Measurements from ENCODE around the gene SCUBE1. TPM values are rescaled to one million over a fixed set of nuclear protein-coding genes. Genes with fewer than 3 reads are reported as not detected.

The SCUBE1 gene
- total RNA-seq, 1 donor from 2014 or later: 2.9 TPM

GRCh38 chr22:43167001-43167589, 176.1 kb downstream of the SCUBE1 start:
- no peak for DNase-seq (ENCODE audit: low spot score)
- ATAC-seq: no peak

GRCh38 chr22:43166132-43166930, 176.8 kb downstream of the SCUBE1 start:
- DNase-seq (ENCODE audit: low spot score) (no peak), ATAC-seq (no peak)

- DNase-seq (ENCODE audit: low spot score) (no peak), ATAC-seq (no peak)
Measured at GRCh38 chr22:43164636-43165035, 178.5 kb downstream of the SCUBE1 start.

- DNase-seq (ENCODE audit: low spot score): no peak
- peak; percentile 3 for ATAC-seq
Measured at GRCh38 chr22:43163241-43163795, 179.9 kb downstream of the SCUBE1 start.

GRCh38 chr22:43162412-43163150, 180.6 kb downstream of the SCUBE1 start:
- DNase-seq (ENCODE audit: low spot score) (no peak), ATAC-seq (no peak)

- ATAC-seq (no peak), DNase-seq (ENCODE audit: low spot score) (no peak)
Measured at GRCh38 chr22:43160497-43161126, 182.6 kb downstream of the SCUBE1 start.

- ATAC-seq: no peak
- no peak for DNase-seq (ENCODE audit: low spot score)
Measured at GRCh38 chr22:43159484-43160178, 183.5 kb downstream of the SCUBE1 start.

GRCh38 chr22:43158778-43159483, 184.2 kb downstream of the SCUBE1 start:
- ATAC-seq (no peak), DNase-seq (ENCODE audit: low spot score) (no peak)

GRCh38 chr22:43157874-43158546, 185.2 kb downstream of the SCUBE1 start:
- DNase-seq (ENCODE audit: low spot score): no peak
- ATAC-seq: no peak

GRCh38 chr22:43156413-43156812, 186.8 kb downstream of the SCUBE1 start:
- DNase-seq (ENCODE audit: low spot score): no peak
- no peak for ATAC-seq

- ATAC-seq: no peak
- no peak for DNase-seq (ENCODE audit: low spot score)
Measured at GRCh38 chr22:43155789-43156188, 187.4 kb downstream of the SCUBE1 start.

- DNase-seq (ENCODE audit: low spot score): no peak
- ATAC-seq: no peak
Measured at GRCh38 chr22:43154887-43155536, 188.2 kb downstream of the SCUBE1 start.

- DNase-seq (ENCODE audit: low spot score): no peak
Measured at GRCh38 chr22:43153899-43154298, 189.3 kb downstream of the SCUBE1 start.

GRCh38 chr22:43152357-43153071, 190.7 kb downstream of the SCUBE1 start:
- ATAC-seq: peak; percentile 69

More at GRCh38 chr22:43153899-43154298, 189.3 kb downstream of the SCUBE1 start:
- ATAC-seq: no peak

GRCh38 chr22:43152003-43152356, 191.2 kb downstream of the SCUBE1 start:
- DNase-seq (ENCODE audit: low spot score): no peak
- ATAC-seq: peak; percentile 4

More at GRCh38 chr22:43152357-43153071, 190.7 kb downstream of the SCUBE1 start:
- DNase-seq (ENCODE audit: low spot score): peak; percentile 66

GRCh38 chr22:43151251-43152002, 191.7 kb downstream of the SCUBE1 start, which contains the start of gene TSPO:
Gene TSPO (plus strand): TSS chr22:43151559. CDS start chr22:43159239, 7,680 bp downstream.
- DNase-seq (ENCODE audit: low spot score): peak; percentile 85
- peak; percentile 91 for ATAC-seq

GRCh38 chr22:43150731-43151206, 192.4 kb downstream of the SCUBE1 start:
- DNase-seq (ENCODE audit: low spot score) (no peak), ATAC-seq (no peak)
